Measurements from ENCODE around the gene SFRP2. TPM values are rescaled to one million over a fixed set of nuclear protein-coding genes. Genes with fewer than 3 reads are reported as not detected.

SFRP2 gene
- total RNA-seq, 1 donor from 2014 or later = 56.2 TPM

- intact Hi-C loops (cut with DNase I) = no loop called here
- H3K36me3 ChIP-seq = no peaks in the 10 kb centered on the region
- H3K27ac ChIP-seq = no peak overlapping the region
- H3K9me3 ChIP-seq = no peaks in the 10 kb centered on the region
- no peak for TF ChIP-seq CTCF (IDR thresholded peaks at IDR 0.05)
- DNase-seq (ENCODE audit: low spot score in 2 of 2) = no peak
- no peaks in the 10 kb centered on the region for H3K4me1 ChIP-seq
- H3K4me3 ChIP-seq = no peak overlapping the region
- no peaks in the 10 kb centered on the region for H3K27me3 ChIP-seq
Observed at GRCh38 chr4:153798420-153798819, 9.5 kb upstream of the SFRP2 start.

- no peak for DNase-seq (ENCODE audit: low spot score in 2 of 2)
- no peak overlapping the region for H3K27ac ChIP-seq
- peaks cover 21% of the 10 kb centered on the region for H3K27me3 ChIP-seq
- H3K4me3 ChIP-seq = no peak overlapping the region
- H3K4me1 ChIP-seq = peaks cover 6 to 27% of the 10 kb centered on the region in 2 donors
- no peaks in the 10 kb centered on the region for H3K9me3 ChIP-seq
- H3K36me3 ChIP-seq = no peaks in the 10 kb centered on the region
- no peak for TF ChIP-seq CTCF (IDR thresholded peaks at IDR 0.05)
- intact Hi-C loops (cut with DNase I) = no loop called here
Observed at GRCh38 chr4:153794006-153794405, 5.1 kb upstream of the SFRP2 start.

GRCh38 chr4:153792618-153793247 is 3.9 kb upstream of the SFRP2 start:
- H3K9me3 ChIP-seq = no peaks in the 10 kb centered on the region
- H3K27me3 ChIP-seq = peaks cover 28% of the 10 kb centered on the region
- peaks cover 6 to 33% of the 10 kb centered on the region in 2 donors for H3K4me1 ChIP-seq
- TF ChIP-seq CTCF (IDR thresholded peaks at IDR 0.05) = no peak
- intact Hi-C loops (cut with DNase I) = no loop called here
- no peaks in the 10 kb centered on the region for H3K36me3 ChIP-seq
- H3K27ac ChIP-seq = no peak overlapping the region
- DNase-seq (ENCODE audit: low spot score in 2 of 2) = no peak
- peak overlapping the region; percentile 30 to 55 for H3K4me3 ChIP-seq

- Histone ChIP-seq H3K36me3 (no peaks in the 10 kb centered on the region), H3K27ac (no peak overlapping the region), H3K4me1 (peaks cover 6 to 33% of the 10 kb centered on the region in 2 donors), H3K9me3 (no peaks in the 10 kb centered on the region), H3K27me3 (peaks cover 28% of the 10 kb centered on the region), H3K4me3 (peak overlapping the region; percentile 30 to 55)
- DNase-seq (ENCODE audit: low spot score in 2 of 2) = no peak
- intact Hi-C loops (cut with DNase I) = no loop called here
- TF ChIP-seq CTCF (IDR thresholded peaks at IDR 0.05) = peak in 1 of 3 experiments; percentile 39
Observed at GRCh38 chr4:153791746-153792617, 3.1 kb upstream of the SFRP2 start.

- no peak for DNase-seq (ENCODE audit: low spot score in 2 of 2)
Observed at GRCh38 chr4:153790962-153791551, 2.2 kb upstream of the SFRP2 start.

More at GRCh38 chr4:153790962-153791551, 2.2 kb upstream of the SFRP2 start:
- peak in 1 of 3 experiments; percentile 11 for TF ChIP-seq CTCF (IDR thresholded peaks at IDR 0.05)
- H3K36me3 ChIP-seq = no peaks in the 10 kb centered on the region
- no peaks in the 10 kb centered on the region for H3K9me3 ChIP-seq
- H3K4me1 ChIP-seq = peaks cover 6 to 33% of the 10 kb centered on the region in 2 donors
- peak overlapping the region; percentile 51 to 55 for H3K4me3 ChIP-seq
- no peak overlapping the region for H3K27ac ChIP-seq
- H3K27me3 ChIP-seq = peaks cover 28% of the 10 kb centered on the region
- intact Hi-C loops (cut with DNase I) = no loop called here
